ENCODE data around the gene PGAP6. TPM values are rescaled to one million over a fixed set of nuclear protein-coding genes. Genes with fewer than 3 reads are reported as not detected.

PGAP6 gene
- total and polyA plus RNA-seq, 2 of the 8 experiments (the other 6 are each of a cell fraction or from before 2014, with no cell fraction given), result 86.8 to 364 TPM

- 89% methylated on average over 15 of the region's 16 CpGs; no CpG with 5 or more reads in 1 of the 2 experiments for WGBS, 2 experiments (ENCODE audit: extremely low coverage in 1 of 2, insufficient coverage in 1 of 2, insufficient read length in 1 of 2, insufficient replicate concordance in 2 of 2, low coverage in 1 of 2, low lambda C conversion rate in 2 of 2, missing lambda C conversion rate in 1 of 2)
- POLR2A ChIA-PET (ENCODE audit: partially characterized antibody), result interaction anchor here (0.7 to 1.9 kb wide), 5 partner anchors 10 to 29 kb away, joined by 3 to 5 read pairs (median 4); no protein-coding TSS in a partner anchor
- DNase-seq (ENCODE audit: low read depth in 1 of 2, low spot score in 2 of 2), result no peak
- H3K9me3 ChIP-seq (ENCODE audit: insufficient read depth in 2 of 2, low read depth in 1 of 2, low read length in 1 of 2), result no peaks in the 10 kb centered on the region
- H4K91ac ChIP-seq (replicated peaks; ENCODE audit: insufficient read length, low read length), result no peak overlapping the region
- no peak overlapping the region; the same call in 1 of the 2 replicates for H4K8ac ChIP-seq (ENCODE audit: extremely low read depth, insufficient read depth, low read length)
- no peaks in the 10 kb centered on the region for H3K4me1 ChIP-seq (replicated peaks in 1 of 4; ENCODE audit: control insufficient read depth in 3 of 4, insufficient read depth in 4 of 4, low read length in 3 of 4)
- CTCF ChIA-PET (ENCODE audit: partially characterized antibody), result interaction anchor here (1.3 to 2.9 kb wide), 2 partner anchors 9 to 80 kb away, joined by 6 to 11 read pairs; no protein-coding TSS in a partner anchor
- TF ChIP-seq RAD21 (IDR thresholded peaks at IDR 0.05 in 1 of 2, conservative IDR thresholded peaks at IDR 0.05 in 1 of 2; ENCODE audit: low read depth in 2 of 2, low read length in 2 of 2) (no peak), YY1 (IDR thresholded peaks at IDR 0.05; ENCODE audit: low read depth, low read length) (peak; percentile 81), SAP30 (IDR thresholded peaks at IDR 0.05; ENCODE audit: insufficient read depth, insufficient replicate concordance, low read length) (no peak), RFX5 (IDR thresholded peaks at IDR 0.05; ENCODE audit: borderline replicate concordance, low read depth, low read length) (no peak)
- H4K20me1 ChIP-seq (replicated peaks in 1 of 2; ENCODE audit: control insufficient read depth in 1 of 2, insufficient read depth in 2 of 2, low read length in 2 of 2), result peaks cover 0 to 1% of the 10 kb centered on the region in 2 experiments
- H3K9ac ChIP-seq (replicated peaks in 1 of 4; ENCODE audit: extremely low read depth in 1 of 4, low read depth in 3 of 4, low read length in 3 of 4), result no peak overlapping the region
- no peak overlapping the region for H2BK15ac ChIP-seq (ENCODE audit: low read length)
- no peak overlapping the region for H2AFZ ChIP-seq (ENCODE audit: low read length)
- H4K5ac ChIP-seq (ENCODE audit: insufficient read length, low read depth, low read length), result no peak overlapping the region
- H3K36me3 ChIP-seq (ENCODE audit: control insufficient read depth in 2 of 4, insufficient read depth in 4 of 4, low read length in 3 of 4), result peaks cover 0 to 3% (median 1%) of the 10 kb centered on the region in 4 experiments; a peak in 2 of 8 replicates
- H2BK120ac ChIP-seq (replicated peaks; ENCODE audit: low read depth, low read length), result no peak overlapping the region
- no peaks in the 10 kb centered on the region for H3K27me3 ChIP-seq (replicated peaks in 1 of 4; ENCODE audit: control insufficient read depth in 3 of 4, extremely low read depth in 1 of 4, insufficient read depth in 3 of 4, low read length in 3 of 4)
- no peak overlapping the region for H3K4me2 ChIP-seq (ENCODE audit: insufficient read depth in 1 of 2, low read depth in 2 of 2, low read length in 2 of 2)
- H3K14ac ChIP-seq (ENCODE audit: insufficient read length), result no peak overlapping the region
- H3K56ac ChIP-seq (replicated peaks; ENCODE audit: insufficient read length, low read depth, low read length), result no peak overlapping the region
- no peaks in the 10 kb centered on the region for H3K79me1 ChIP-seq (ENCODE audit: low read depth, low read length)
- no peak overlapping the region for H3K23ac ChIP-seq (ENCODE audit: insufficient read length)
- H2AK5ac ChIP-seq (ENCODE audit: low read depth, low read length), result no peak overlapping the region
- no peak overlapping the region for H3K4me3 ChIP-seq (ENCODE audit: extremely low read depth in 1 of 4, insufficient read depth in 2 of 4, low read depth in 3 of 4, low read length in 4 of 4)
- no peak overlapping the region for H2BK5ac ChIP-seq (ENCODE audit: low read depth, low read length)
- FAIRE-seq, result no peak
- H2BK12ac ChIP-seq (ENCODE audit: low read depth, low read length), result no peak overlapping the region
- H3K18ac ChIP-seq (ENCODE audit: extremely low read depth, low read length), result no peak overlapping the region
- H3K27ac ChIP-seq (ENCODE audit: low read depth, low read length), result no peak overlapping the region
- no peaks in the 10 kb centered on the region for H3K79me2 ChIP-seq (ENCODE audit: control insufficient read depth in 1 of 2, insufficient read depth in 2 of 2, low read length in 2 of 2)
- H3K23me2 ChIP-seq (ENCODE audit: low read depth, low read length), result no peaks in the 10 kb centered on the region
- H3K4ac ChIP-seq (replicated peaks; ENCODE audit: insufficient read length, low read depth, low read length), result no peak overlapping the region
- H2BK20ac ChIP-seq (ENCODE audit: low read length), result no peak overlapping the region
These were observed 25.5 kb upstream of the PGAP6 start for GRCh38 chr16:407253-407652.

Measured in H1 (cell line).